Upper lobe of left lung (tissue), 4 donors: Measurements from ENCODE around the gene PEX5L.

Experiments used
- CTCF ChIP-seq, 6 experiments: fragments of 450-650 bp in 4 of 6; fragments of 200-600 bp in 2 of 6; sonication (generic) in 2 of 6; IDR thresholded peaks; one replicate each; pipeline ENCODE4 v1.5.1; 2016 to 2019; ENCODE audit warnings: antibody characterized with exemption in 6 of 6
- EP300 ChIP-seq, 4 donors: sonication (generic); formaldehyde crosslinking; IDR thresholded peaks; one replicate each; pipeline ENCODE4 v1.5.1; 2017; ENCODE audit warnings: antibody characterized with exemption in 4 of 4, control low read depth in 2 of 4
- POLR2A ChIP-seq, 4 donors: fragments of 450-650 bp; IDR thresholded peaks; one replicate each; pipeline ENCODE4 v1.5.1; 2016 to 2017; ENCODE audit warnings: antibody characterized with exemption in 4 of 4, mild to moderate bottlenecking in 2 of 4
- POLR2AphosphoS5 ChIP-seq, 2 donors: sonication (generic); formaldehyde crosslinking; IDR thresholded peaks; one replicate each; pipeline ENCODE4 v1.5.1; 2017; ENCODE audit warnings: antibody characterized with exemption in 2 of 2

GRCh38 chr3:180058238-180058637 lies 21.5 kb upstream of the PEX5L start:
- no peak for TF ChIP-seq CTCF (IDR thresholded peaks at IDR 0.05)
- TF ChIP-seq POLR2A (IDR thresholded peaks at IDR 0.05) = no peak
- TF ChIP-seq EP300 (IDR thresholded peaks at IDR 0.05) = no peak
- TF ChIP-seq POLR2AphosphoS5 (IDR thresholded peaks at IDR 0.05) = no peak
